ENCODE measurements around the gene GALNT13.
"Not testable (repeated sequence)": the region's sequence is repeated elsewhere in the genome, so short reads cannot be mapped to it uniquely, and the experiment has no call there.

The GALNT13 gene

DNA sequence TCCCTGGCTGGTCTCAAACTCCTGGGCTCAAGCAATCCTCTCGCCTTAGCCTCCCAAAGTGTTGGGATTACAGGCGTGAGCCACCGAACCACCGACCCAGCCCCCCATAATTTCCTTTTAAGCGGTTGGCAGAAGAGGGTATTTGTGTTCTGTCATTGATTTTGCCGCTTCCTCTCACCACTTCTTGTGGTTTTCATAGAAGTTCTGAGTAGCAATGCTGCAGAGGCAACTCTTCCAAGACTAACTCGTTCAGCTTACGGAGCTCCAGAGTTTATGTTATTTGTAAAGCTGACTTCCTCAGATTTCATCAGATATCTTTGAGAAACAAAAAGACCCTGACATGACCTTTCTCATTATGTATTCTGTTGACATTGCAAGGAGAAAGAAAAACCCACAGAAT is 565.4 kb downstream of the GALNT13 start:
- no peak for DNase-seq

DNA sequence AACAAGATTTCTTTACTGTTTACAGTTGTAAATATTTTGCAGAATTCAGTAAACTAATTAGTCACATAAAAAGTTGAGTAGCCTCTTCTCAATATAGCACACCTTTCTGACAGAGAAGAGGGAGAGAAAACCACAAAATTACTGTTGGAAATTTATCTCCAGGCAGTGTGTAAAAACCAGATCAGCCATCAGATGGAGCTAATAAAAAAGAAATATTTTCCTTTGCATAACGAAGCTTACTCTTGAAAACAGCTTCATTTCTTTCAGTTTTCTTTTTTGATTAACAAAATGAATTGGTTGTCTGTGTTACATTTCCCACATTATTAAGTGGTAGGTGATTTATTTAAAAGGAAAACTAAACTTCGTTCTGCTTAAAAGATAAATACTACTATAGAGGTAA is 567.4 kb downstream of the GALNT13 start:
- DNase-seq, result no peak

DNA sequence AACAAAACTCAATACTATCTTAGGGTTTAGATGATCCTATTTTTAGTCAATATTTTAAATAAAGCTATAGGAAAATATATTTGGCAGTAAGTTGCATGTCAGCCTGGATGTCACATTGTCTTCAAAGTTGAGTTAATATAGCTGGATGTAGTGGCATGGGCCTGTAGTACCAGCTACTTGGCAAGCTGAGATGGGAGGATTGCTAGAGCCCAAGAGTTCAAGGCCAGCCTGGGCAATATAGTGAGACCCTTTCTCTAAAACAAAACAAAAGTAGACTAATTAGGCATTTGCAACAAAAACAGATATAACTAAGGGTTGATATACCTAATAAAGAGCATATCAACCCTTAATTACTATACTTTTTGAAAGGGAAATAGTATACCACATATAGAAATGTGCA is 572.2 kb downstream of the GALNT13 start:
- DNase-seq, result no peak

DNA sequence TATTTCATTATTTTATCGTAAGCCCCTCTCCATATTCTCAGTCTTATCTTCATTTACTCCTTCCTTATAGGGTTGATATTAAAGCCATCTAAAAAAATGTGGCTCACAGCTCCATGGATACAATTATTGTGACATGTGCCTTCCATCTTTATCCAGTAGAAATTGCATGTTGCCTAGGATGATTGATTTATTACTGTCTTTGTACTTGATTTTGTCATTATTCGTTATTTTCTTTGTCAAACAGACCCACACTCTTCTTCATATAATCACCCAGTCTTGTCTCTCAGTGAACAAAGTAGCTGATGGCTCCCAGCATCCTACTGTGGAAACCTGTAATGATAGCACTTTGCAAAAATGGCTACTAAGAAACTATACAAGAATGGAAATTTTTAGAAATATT is 574.6 kb downstream of the GALNT13 start:
- DNase-seq, result no peak

DNA sequence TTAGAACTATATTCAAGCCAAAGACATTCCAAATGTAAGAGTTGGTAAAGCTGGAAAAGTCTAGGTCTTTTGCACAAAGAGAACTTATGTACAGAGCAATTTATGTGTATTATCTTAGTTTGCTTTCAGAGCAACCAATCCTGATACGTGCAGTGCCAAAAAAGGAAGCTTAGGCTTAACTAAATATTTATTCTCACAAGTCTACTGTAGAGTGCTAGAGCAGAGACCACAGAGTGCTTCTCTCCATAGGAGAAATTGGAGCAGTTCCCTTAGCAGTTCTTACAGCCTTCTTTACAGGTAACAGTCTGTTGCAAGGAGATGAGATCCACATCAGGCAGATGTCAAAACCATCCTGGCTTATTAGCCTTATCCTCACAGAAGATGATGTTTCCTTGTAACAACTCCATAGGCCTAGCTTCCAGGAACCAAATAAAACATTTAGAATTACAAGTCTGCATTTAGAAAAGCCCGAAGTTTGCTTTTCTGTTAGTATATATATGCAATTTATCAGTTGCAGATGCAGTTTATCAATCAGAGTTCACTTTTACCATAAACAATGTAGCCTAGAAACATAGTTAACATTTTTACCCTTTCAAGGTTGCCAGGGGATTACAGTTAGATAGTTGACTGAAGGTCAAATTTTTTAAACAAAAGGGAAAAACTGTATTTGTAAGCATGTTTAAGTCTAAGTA is 576.2 kb downstream of the GALNT13 start:
- no peak for DNase-seq

DNA sequence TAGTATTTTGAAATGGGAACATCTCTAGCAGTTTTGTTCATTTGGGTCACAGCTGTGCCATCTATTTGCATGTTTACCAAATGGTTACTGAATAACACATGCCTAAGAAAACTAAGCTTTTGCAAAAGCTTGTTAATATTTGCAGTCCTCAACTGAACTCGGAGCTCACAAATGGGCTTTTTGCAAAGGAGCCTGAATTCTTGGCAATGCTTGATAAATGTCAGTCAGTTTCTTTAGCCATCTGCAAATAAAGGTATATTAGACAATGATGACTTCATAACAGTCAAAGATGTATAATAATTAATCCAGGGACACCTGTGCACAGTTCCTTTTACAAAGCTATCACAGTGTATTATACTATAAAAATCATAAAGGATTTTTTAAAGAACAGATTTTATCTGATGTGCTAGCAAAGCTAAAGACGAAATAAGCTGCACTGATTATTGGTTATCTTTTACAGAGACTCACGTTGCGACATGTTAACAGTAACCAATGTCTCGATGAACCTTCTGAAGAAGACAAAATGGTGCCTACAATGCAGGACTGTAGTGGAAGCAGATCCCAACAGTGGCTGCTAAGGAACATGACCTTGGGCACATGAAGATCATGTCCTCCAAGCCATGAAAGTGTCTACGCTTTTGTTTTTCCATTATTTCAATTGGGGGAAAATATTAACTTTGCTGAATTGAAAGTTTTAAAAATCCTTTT is 578.4 kb downstream of the GALNT13 start:
- DNase-seq, result no peak

DNA sequence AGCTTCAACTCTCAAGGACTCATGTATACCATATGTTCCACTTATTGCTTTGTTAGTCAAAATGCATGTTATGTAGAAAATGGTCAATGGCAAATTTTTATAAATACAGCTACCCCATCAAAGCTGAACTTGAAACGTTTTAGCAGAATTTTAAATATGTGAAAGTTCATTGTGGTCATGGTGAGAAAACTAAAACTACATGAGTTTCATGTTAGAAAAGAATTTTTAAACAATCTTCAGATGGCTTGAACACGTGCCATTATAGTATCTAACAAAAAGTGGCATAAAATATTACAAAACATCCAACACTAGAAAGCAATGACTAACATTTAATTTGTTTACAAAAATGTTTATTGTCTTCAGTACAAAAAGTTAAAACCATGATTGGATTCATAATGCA is 580.7 kb downstream of the GALNT13 start:
- DNase-seq, result no peak

DNA sequence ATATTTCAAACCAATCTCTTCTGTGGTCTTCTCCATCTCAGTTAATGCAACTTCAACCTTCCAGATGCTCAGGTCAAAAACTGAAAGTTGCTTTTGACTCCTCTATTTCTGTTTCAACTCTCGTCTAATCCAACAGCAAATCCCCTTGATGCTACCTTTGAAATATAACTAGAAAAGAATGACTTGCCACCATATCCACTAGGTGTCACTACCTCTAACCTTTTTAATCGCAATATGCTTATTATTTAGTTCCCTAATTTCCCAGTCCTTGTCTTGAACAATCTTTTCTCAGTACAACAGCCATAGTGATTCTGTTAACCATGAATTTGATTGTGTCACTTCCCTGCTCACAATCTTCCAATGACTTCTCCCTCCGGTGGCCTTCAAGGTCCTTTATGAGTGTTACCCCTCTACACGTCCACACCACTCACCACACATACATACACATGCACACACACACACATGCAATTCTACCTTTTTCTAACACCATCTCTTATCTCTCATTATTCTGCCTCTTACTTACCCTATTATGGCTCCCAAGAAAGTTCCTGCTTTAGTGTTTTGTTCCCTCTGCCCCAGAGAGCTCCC is 581.3 kb downstream of the GALNT13 start:
- DNase-seq, result no peak

DNA sequence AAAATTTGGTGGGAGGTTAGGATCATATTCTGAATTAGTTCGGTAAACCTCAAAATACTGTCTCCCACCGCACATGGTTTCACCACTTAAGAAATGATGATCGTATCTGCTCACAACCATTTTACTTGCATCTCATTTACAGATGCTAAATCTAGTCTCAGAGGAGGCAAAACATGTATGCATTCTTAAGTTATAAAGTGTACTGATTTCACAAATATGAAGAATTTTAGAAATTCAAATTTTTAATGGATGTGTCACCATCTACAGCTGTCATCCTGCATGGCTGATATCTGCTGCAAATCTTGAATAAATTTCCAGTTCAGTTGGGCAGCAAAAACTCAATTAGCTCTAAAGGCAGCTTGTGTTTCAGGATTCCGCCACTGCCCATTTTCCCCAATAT is 583.4 kb downstream of the GALNT13 start:
- no peak for DNase-seq

DNA sequence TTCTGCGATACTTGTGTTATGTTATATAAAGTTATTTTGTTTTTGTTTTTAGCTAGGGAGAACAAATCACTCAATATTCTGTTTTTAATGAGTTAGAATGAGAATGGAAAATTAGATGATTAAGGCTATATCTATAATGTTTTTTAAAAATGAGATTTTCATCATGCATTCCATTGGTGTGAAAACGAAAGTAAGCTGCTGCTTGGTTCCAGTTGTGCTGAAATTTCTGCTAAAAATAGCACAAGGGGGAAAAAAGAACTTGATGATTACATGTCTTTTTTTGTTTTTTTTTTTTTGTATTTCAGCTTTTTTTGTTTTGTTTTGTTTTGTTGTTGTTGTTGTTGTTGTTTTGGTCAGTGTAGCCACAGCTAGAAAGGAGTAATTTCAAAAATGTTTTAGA is 584.1 kb downstream of the GALNT13 start:
- no peak for DNase-seq

DNA sequence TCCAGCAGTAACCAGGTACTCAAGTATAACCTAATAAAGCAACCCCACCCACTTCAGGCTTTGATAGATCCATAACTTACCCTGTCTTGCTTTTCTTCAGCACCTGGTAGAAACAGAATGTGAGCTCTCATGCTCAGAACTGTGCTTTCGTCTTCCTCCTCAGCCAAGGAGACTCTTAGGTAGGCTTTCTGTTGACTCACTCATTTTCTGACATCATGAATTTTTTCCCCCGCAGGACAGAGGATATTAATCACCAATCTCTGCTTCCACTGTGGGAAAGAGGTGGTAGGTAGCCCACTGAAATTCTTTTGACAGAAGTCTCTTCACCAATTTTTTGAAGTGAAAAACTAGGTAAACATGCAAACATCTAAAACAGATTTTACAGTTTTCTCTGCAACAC is 585.6 kb downstream of the GALNT13 start:
- no peak for DNase-seq

DNA sequence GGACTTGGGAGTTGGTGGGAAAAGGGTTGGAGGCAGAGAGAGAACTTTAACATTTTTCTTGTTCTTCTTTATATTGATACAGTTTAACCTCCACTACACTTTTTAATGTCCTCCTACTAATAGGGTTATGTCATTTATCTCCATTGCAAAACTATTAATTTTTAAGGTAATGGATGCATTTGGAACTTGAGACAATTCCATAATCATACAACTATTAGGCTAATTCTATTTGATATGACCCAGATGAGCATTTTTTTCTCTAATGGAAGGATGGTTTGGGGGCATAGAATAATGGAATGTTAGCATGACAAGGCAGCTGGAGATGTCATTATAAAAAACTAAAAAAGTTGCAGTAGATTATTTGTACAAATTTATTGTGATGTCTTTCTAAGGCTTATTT is 587.6 kb downstream of the GALNT13 start:
- DNase-seq, result no peak

DNA sequence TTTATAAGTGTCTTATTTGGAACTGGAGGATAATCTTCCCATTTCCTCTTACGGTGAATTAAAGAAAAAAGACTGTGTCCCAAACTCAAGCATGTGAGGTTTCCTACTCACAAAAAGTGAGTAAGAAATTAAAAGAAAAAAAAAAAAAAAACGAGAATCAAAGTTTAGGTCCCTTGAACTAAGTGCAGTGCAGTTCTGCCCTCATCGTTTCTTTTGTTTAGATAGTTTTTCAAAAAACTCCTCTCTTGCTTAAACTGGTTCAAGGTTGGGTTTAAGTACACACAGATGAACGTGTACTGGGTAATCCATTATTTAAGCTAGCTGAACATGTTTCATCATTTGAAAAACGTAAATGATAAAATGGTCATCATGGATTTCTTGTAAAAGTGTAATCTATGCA is 590.9 kb downstream of the GALNT13 start:
- DNase-seq, result no peak

DNA sequence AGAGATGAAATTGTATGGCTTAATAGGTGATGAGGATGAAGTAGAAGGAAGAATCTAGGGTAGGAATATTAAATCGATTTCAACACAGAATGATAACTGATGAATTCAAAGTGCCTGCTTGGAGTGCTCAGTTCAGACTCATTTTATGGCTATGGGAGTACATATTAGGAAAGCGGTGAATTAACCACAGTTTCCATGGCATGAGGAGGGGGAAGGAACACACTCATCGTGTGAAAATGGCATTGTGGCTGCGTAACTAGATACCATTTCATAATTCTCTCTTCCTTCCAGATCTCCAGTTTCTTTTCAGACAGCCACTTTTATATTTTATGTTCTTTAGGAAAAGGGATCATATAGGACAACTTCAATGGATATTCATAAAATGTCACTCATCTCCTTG is 594.5 kb downstream of the GALNT13 start:
- DNase-seq, result no peak

DNA sequence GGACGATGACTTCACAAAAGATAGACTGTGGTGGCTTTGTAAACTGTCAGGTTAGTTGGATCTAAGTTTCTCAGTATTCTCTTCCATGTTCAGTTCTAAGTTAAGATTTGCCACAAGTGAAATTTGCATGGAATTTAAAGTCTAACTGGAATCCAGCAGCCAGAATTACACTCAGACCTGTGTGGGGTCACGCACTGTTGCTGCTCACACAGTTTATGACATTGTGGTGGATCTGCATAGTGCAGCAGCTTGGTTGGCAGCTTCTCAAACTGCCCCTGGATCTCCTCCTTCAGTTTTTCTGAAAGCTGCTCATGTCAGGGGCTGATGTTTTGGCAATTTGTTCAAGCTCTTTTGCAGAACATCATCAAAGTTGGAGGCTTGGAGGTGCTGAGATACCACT is 598.7 kb downstream of the GALNT13 start:
- no peak for DNase-seq

DNA sequence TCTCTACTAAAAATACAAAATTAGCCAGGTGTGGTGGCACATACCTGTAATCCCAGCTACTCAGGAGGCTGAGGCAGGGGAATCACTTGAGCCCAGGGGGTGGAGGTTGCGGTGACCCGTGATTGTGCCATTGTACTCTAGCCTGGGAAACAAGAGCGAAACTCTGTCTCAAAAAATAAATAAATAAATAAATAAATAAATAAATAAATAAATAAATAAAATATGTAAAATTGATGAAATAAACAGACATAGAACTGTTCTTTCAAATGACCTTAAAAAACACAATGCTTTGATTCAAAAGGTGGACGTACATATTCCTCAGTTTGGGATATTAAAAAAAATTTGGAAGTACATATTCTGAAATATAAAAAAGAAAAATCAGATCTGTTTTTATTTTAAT is 599.8 kb downstream of the GALNT13 start:
- DNase-seq, result not testable (repeated sequence)

DNA sequence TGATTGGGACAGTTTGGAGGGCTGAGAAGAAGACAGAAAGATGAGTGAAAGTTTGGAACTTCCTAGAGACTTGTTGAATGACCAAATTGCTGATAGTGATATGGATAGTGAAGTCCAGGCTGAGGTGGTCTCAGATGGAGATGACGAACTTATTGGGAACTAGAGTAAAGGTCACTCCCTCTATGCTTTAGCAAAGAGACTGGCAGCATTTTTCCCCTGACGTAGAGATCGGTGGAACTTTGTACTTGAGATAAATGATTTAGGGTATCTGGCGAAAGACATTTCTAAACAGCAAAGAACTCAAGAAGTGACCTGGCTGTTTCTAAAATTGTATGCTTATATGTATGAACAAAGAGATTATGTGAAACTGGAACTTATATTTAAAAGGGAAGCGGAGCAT is 605.6 kb downstream of the GALNT13 start:
- DNase-seq, result no peak

DNA sequence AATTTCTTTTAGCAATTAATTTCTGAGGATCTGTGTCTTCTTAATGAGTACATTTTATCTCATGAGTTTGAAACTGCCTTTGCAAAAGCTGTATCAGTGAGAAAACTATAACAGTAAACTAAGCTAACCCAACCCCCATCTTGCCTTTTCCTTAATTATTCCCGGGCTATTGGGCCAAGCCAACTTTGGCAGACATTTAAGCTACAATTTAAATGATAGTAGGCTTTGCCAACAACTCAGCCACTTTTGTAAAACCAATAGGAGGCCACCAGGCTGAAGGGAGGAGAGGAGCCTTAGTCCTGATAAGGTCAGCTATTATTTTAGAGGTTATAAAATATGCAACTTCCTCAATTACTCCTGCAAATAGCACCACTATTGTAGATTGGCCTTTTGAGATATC is 608.8 kb downstream of the GALNT13 start:
- no peak for DNase-seq

DNA sequence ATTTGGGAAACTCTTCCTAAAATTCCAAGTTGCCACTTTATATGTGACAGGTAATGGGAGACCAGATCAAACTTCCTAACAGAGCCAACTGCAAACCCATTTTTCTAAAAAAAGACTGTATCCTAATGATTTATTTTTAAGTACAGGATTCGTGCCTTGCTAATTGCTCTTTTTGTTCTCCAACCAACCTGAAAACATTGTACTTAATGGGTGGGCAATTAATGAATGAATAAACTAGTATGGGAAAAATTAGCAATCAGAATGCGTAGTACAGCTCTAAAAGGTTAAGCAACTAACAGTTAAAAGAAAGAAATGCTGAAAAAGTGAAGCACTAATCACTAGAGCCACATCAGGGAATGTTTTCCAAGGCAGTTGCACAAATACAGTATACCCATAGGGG is 609.6 kb downstream of the GALNT13 start:
- DNase-seq, result no peak

DNA sequence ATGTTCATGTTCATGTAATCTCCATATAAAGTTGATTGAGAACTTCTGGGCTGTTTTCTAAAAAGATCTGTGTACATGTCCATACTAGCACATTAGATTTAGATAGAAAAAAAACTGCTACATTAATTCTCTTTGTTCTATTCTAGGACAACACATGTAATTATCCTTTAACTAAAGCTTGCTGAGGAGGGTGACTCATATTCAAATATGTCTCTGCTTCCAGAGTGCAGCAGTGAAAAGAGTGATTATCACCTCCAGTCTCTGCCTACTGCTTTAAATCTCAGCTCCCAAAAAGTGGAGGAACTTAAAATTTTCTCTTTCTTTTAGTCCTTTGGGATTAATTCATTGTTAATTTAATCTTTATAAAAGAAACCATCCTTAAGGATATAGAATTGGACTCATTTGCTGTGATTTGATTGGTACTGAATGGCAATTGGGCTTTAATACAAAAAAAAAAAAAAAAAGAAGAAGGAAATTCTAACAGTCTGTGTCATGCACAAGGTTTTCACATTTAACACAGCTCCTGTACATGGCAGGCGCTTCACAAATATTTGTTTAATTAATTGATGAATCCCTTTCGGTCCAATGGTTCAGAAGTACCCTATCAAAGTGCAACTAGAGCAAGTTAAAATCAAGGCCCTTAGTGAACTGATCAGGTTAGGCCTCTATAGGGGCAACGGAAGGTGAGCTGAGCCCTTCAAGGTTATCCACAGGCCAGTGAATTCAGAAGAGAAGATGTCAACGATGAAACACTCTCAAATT is 612.8 kb downstream of the GALNT13 start:
- DNase-seq, result no peak

DNA sequence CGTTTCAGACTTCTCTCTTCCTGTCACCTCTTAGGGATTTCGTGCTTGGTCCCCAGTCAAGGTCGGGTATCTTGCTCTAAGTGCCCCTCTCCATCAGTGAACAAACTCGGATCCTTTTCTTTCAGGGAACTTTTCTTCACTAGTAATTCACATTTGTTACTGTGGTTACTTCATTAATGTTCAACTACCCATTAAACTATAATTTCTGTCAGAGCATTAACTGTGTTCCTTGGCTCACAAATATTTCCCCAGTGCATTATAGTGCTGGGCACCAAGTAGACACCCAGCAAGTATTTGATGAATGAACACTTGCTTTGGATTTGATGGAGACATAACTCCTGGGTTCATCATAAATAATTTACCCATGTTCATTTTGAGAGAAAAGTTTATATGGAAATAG is 617.1 kb downstream of the GALNT13 start:
- DNase-seq, result no peak

DNA sequence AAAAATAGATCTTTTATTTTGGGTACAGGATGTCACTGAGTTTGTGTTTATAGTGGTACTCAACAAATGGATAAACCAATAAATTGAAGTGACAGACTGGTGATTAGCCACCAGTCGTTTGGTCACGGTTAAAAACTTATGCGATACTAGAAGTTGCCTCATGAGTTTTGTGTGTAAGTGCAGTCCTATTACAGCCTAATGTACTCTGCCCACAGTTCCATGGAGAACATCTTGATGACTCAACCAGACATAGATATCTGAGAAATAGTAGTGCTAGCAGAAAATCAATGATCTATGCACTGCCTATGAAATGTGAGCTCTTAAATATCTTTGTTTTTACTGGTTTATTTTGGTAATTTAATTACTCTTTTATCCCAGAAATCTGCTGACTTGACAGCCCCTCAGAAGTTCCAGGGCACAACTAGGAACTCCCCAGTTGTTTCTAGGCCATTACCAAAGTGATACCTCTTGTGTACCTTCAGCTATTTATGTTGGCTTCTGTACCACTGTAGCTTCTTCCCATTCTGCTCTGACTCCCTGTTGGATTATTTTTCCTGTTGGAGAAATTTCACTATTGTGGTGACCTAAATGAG is 617.6 kb downstream of the GALNT13 start:
- no peak for DNase-seq

DNA sequence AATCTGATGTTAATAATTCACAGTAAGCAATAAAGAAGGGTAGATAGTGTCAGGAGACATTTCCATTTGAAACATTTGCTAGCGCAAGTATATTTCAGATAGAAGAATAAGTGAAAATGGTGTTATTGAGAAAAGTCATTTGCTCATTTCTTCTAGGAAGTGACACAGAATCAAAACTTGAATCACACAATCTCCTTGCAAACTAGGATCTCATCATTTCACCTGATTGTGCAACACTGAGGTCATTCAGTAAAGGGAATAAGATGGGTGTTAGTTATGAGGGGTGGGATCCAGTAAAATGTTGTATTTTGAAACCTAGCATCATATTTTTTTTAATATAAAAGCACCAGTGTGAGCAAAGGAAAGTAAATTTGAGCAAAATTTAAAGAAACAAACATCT is 618.8 kb downstream of the GALNT13 start:
- no peak for DNase-seq
